Breast epithelium (tissue), 3 donors: ENCODE data around the gene FCSK.

Experiments
- CTCF ChIP-seq, 3 donors: fragments of 450-650 bp; IDR thresholded peaks; one replicate each; pipeline ENCODE4 v1.5.1; 2016 to 2017; ENCODE audit warnings: antibody characterized with exemption in 3 of 3, mild to moderate bottlenecking in 3 of 3, moderate library complexity in 3 of 3
- POLR2A ChIP-seq: fragments of 450-650 bp; IDR thresholded peaks from one replicate; pipeline ENCODE4 v1.6.1; 2016; ENCODE audit warnings: antibody characterized with exemption, mild to moderate bottlenecking, moderate library complexity

- TF ChIP-seq CTCF (IDR thresholded peaks at IDR 0.05) (no peak), POLR2A (no peak)
These were observed 13.2 kb downstream of the FCSK start for GRCh38 chr16:70467608-70468007.
